Right kidney (tissue), 9 donors: ENCODE measurements around the gene CNTROB.

Experiments
- DNase-seq: peaks from one replicate; pipeline ENCODE4 v3.0.0-alpha.2; 2016
- long read RNA-seq, 8 donors: transcript quantifications; one replicate each; lab custom pipeline, GENCODE V29; 2026

CNTROB gene
- long read RNA-seq, donor 1, partial matches to known transcripts, result 0 of 1 reads
- long read RNA-seq, donor 1, other reads (novel, unspliced or antisense), result 0 of 1 reads
- long read RNA-seq, donor 2, partial matches to known transcripts, result 0 of 2 reads
- long read RNA-seq, donor 2, other reads (novel, unspliced or antisense), result 0 of 2 reads
- long read RNA-seq, donor 3, result 0 reads
- long read RNA-seq, donor 4, partial matches to known transcripts, result 0 of 2 reads
- long read RNA-seq, donor 4, other reads (novel, unspliced or antisense), result 0 of 2 reads
- long read RNA-seq, donor 5, partial matches to known transcripts, result 0 of 5 reads
- long read RNA-seq, donor 5, other reads (novel, unspliced or antisense), result 0 of 5 reads
- long read RNA-seq, donor 6, partial matches to known transcripts, result 0 of 2 reads
- long read RNA-seq, donor 6, other reads (novel, unspliced or antisense), result 0 of 2 reads
- long read RNA-seq, donor 7, result 0 reads
- long read RNA-seq, donor 8, result 0 reads

- peak; percentile 89 for DNase-seq
Observed at GRCh38 chr17:7931709-7932482, at the start of gene CNTROB, which contains the start of gene TRAPPC1. Gene CNTROB, plus strand, starts transcription at chr17:7932206. Its CDS starts 874 bp downstream, at chr17:7933080. Gene TRAPPC1, minus strand, starts transcription at chr17:7931946. Its CDS starts 117 bp downstream, at chr17:7931829.

DNA sequence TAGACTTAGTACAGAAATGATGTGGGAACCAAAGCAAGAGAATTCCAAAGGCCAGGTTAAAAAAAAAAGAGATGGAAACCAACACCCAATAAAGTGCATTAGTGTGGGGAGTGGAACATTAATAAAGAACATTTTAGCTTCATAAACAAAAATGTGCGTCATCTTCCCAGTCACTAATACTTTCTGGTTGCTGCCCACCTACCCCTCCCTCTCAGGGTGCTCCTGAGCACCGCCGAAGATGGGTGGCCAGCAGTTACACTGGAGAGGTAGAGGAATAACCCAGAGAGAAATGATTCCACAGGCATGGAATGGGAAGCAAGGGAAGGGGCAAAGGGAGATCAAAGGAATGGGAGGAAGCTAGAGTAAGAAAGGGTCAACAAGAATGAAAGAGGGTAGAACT, 49.4 kb upstream of the CNTROB start:
- DNase-seq, result no peak

GRCh38 chr17:7883781-7884386, 48.1 kb upstream of the CNTROB start:
- peak; percentile 67 for DNase-seq

DNA sequence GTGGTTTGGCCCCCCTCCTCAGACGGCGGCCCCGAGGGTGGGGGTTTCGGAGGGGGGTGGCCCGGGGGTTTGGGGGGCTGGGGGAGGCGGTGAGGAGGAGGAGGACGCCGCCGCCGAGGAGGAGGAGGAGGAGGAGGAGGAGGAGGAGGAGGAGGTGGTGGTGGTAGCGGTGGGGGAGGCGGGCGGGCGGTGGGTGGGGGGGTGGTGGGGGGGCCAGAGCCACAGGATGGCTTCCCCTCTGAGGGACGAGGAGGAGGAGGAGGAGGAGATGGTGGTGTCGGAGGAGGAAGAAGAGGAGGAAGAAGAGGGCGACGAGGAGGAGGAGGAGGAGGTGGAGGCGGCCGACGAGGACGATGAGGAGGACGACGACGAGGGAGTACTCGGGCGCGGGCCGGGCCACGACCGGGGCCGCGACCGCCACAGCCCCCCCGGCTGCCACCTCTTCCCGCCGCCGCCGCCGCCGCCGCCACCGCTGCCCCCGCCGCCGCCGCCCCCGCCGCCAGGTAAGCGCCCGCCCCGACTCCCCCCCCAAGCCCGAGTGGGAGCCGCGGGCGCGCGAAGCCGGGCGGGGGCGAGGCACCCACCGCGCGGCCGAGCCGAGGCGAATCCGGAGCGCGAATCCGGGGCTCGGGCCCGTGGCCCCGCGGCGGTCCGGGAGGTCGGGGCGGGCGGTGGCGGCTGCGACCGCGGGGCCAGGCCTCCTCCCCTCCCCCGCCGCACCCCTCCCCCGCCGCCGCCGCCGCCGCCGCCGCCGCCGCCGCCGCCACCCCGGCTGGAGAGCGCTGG, 47.2 kb upstream of the CNTROB start:
- DNase-seq, result peak; percentile 64

DNA sequence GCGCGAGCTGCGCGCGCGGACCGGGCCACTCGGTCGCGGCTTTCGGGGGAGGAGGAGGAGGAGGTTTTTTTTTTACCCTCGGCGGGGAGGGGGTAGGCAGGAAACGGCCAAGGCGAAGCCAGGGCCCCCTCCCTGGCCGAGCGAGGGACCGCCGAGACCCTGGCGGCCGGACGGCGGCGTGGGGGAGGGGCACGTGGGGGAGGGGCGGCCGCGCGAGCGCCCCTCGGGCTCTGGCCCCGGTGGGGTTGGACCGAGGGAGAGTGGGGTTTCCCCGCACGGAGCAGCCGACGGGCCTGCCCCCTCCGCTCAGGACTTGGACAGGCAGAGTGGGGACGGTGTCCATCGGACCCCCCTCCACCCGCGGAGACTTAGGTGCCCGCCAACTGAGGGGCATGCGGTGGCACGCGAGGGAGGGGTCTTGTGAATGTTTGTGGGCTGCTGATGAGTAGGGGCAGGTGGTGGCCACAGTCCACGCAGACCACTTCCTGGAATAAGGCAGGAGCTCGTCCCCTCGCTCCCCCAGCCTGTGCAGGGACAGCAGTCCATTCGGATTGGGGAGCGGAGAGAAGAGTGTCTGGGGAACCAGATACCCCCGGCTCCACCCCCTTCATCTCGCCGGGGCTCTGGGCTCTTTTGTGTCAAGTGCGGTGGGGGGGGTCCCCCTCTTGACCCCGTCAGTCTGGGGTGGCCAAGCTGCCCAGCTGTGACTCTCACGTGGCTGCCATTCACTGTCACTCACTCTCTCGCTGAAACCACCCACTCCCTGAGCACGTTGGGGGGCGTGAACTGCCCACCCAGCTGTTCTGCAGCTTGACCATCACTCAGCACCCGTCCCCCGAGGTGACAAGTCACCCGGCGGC, 46.4 kb upstream of the CNTROB start:
- DNase-seq, result peak; percentile 88

DNA sequence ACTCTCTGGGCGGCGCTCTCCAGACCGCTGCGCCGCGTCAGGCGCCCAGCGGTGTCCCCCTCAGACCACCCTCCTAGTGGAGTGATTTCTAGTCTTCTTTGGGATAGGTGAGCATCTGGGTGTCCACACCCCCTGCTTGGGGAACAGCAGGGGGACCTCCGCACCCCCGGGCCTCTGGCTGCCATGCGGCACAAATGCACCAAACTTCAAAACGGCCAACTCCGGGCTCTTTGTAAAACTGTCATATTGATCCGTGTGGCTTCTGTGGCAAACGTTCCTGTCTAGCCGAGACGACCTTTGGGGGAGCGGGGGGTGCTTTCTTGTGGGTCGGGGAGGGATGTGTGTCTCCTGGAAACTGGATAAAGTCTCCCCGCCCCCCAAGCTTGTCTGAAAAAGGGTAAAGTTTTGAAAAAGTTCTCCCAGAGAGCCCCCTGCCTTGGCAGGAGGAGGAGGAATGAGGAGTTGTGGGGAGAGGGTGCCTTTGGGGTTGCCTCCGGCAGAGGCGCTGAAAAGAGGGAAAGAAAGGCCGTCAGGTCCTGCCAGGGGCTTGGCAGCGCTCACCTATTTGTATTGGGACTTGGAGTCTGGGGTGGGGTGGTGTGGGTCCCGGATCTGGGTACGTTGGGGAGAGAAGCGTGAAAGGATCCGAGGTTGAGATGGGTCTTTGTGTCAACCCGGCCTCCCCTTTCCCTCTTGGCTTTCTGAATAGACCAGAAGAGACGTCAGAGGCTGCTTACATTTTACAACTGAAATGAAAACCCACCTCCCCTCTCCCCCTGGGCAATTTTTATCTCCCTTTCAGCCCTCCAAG, 45.6 kb upstream of the CNTROB start:
- DNase-seq, result peak; percentile 73

DNA sequence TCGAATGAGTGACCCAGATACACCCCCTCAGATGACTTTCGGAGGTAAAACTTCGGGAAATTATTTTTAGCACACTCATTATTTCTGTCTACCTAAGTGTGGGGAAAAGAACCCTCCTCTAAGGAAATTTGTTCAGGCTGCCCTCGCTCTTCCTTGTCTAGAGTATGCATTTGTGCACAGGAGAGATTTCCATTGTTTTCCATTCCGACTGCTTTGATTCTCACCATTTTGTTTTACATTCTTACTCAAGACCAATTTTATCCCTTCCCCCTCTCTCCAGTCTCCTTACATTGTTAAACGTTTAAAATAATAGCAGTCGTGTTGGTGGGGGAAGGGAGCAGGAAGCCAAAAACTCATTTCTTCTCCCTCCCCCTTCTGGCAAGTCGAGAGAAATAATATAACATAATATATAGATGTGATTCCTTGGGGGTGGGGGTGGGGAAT, 44.9 kb upstream of the CNTROB start:
- no peak for DNase-seq

DNA sequence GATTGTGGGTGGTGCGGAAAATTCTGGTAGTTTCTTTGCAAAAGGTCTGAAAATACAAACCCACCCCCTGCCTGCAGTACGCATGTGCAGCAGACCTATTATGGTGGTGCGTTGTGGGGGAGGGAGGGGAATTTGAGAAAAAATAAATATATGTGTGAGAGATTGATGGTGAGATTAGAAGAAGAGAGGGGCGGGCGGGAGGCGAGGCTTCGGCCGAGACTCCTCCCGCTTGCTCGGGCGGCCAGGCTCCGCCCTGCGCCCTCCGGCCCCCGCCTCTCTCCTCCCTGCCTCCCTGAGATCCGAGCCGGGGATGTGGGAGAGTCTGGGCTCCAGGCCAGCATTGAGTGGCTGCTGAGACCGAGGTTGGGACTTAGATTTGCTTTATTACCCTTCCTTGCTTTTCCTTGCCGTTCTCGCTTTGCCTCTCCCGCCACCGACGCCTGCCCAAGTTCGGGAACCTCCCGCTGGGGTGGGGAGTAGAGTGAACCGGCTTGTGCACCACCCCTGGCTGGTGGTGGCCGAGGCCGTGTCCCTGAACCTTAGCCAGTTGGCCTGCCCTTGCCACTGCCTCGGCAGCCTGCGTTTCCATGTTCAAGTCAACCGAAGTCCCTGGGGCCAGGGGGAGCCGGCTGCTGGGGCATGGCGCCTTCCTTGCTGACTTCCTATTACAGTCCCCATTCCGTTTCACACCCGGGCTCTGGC, 44.4 kb upstream of the CNTROB start:
- peak; percentile 93 for DNase-seq

GRCh38 chr17:7888184-7888920, 43.7 kb upstream of the CNTROB start, which contains the start of gene CHD3:
Gene CHD3, plus strand, starts transcription at chr17:7888789. Its CDS starts 212 bp downstream, at chr17:7889001.
- DNase-seq, result no peak

GRCh38 chr17:7889166-7889955, 42.6 kb upstream of the CNTROB start:
- peak; percentile 63 for DNase-seq

DNA sequence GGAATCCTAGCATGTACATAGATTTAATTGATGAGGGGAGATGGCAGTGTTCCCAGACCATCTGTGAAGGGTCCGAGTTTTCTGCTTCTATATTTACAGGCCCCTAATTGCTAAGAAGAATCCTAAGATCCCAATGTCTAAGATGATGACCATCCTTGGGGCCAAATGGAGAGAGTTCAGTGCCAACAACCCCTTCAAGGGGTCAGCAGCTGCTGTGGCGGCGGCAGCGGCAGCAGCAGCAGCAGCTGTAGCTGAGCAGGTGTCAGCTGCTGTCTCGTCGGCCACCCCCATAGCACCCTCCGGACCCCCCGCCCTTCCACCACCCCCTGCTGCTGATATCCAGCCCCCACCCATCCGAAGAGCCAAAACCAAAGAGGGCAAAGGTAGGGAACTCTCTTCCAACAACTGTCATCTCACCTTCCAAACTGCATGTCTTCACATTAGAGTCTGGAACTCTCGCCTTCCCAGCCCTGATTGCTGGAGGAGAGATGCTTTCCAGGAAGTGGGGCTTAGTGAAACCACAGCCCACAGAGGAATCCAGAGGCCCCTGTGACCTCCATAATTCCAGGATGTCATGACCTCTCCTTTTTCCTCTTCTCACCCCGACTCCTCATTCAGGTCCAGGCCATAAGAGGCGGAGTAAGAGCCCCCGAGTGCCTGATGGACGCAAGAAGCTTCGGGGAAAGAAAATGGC, 38.7 kb upstream of the CNTROB start:
- no peak for DNase-seq

- DNase-seq, result no peak
Observed at GRCh38 chr17:7894226-7894625, 37.8 kb upstream of the CNTROB start.

- no peak for DNase-seq
Observed at GRCh38 chr17:7894866-7895265, 37.1 kb upstream of the CNTROB start.

- no peak for DNase-seq
Observed at GRCh38 chr17:7897090-7897489, 34.9 kb upstream of the CNTROB start.

DNA sequence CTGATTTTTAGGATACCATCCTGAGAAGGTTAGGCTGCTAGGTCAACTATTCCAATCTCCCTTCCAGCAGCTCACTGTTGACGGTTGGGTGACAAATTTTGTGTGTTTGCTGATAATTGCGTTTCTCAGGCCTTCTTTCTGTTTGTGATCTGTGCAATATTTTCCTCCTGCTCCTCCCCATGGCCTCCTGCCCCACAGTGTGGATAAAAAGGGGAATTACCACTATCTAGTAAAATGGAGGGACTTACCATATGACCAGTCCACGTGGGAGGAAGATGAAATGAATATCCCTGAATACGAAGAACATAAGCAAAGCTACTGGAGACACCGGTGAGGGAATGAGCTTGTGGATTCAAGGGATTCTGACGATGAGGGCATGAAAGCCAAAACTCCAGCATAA, 34.2 kb upstream of the CNTROB start:
- no peak for DNase-seq

- DNase-seq, result no peak
Observed at GRCh38 chr17:7903154-7904103, 28.6 kb upstream of the CNTROB start.
